ENCODE measurements around the gene TUBAL3.

DNA sequence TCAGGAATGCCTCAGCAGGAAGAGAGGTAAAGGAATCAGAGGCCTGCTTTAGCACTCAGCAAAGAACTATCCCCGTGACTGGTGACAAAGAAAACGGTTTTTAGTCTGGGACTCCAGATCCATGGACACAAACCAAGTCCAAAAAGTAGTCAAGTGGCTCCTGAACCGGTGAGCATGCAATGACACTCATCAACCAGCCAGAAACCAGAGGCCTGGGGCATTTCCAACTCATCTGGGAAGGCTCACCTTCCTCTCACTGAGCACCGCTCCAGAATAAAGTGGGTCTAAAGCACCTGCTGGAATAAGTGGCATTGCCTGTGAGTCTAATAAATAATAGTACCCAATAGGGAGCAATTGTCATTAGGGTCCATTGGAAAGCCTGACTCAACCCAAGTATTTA is 57.7 kb downstream of the TUBAL3 start:
- TF ChIP-seq, protein P1, sequence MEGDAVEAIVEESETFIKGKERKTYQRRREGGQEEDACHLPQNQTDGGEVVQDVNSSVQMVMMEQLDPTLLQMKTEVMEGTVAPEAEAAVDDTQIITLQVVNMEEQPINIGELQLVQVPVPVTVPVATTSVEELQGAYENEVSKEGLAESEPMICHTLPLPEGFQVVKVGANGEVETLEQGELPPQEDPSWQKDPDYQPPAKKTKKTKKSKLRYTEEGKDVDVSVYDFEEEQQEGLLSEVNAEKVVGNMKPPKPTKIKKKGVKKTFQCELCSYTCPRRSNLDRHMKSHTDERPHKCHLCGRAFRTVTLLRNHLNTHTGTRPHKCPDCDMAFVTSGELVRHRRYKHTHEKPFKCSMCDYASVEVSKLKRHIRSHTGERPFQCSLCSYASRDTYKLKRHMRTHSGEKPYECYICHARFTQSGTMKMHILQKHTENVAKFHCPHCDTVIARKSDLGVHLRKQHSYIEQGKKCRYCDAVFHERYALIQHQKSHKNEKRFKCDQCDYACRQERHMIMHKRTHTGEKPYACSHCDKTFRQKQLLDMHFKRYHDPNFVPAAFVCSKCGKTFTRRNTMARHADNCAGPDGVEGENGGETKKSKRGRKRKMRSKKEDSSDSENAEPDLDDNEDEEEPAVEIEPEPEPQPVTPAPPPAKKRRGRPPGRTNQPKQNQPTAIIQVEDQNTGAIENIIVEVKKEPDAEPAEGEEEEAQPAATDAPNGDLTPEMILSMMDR (conservative IDR thresholded peaks at IDR 0.05 in 1 of 2, IDR thresholded peaks at IDR 0.05 in 1 of 2; ENCODE audit: extremely low read depth in 1 of 2, insufficient read depth in 1 of 2, low read depth in 1 of 2, low read length in 2 of 2), result no peak
- TF ChIP-seq EZH2 (IDR thresholded peaks at IDR 0.05; ENCODE audit: borderline replicate concordance, low read length), result no peak
